Measurements from ENCODE around the gene MPV17L2. TPM values are rescaled to one million over a fixed set of nuclear protein-coding genes. Genes with fewer than 3 reads are reported as not detected.

MPV17L2 gene
- total and polyA plus RNA-seq, 2 experiments from 2014 or later, result 38.7 to 81.3 TPM

- TF ChIP-seq ZNF462 (CRISPR knock-in tag; IDR thresholded peaks at IDR 0.05) (no peak), POLR2AphosphoS5 (IDR thresholded peaks at IDR 0.05; ENCODE audit: low read depth) (no peak), JUNB (IDR thresholded peaks at IDR 0.05; ENCODE audit: unreplicated experiment) (no peak)
Measured at GRCh38 chr19:18144361-18144760, 48.7 kb upstream of the MPV17L2 start (continued).

DNA sequence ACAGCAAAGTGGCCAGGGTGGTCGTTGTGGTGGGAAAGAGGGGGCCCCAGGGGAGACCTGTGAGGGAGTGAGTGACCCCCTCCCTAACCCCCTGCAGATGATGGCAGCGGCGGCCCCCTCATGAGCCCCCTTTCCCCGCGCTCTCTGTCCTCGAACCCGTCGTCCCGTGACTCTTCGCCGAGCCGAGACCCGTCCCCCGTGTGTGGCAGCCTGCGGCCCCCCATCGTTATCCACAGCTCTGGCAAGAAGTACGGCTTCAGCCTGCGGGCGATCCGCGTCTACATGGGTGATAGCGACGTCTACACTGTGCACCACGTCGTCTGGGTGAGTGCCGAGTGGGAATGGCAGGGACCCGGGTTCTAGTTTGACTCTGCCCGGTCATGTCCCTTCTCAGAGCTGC lies 48.1 kb upstream of the MPV17L2 start:
- Histone ChIP-seq H3K27ac (ENCODE audit: low read depth) (no peak overlapping the region), H3K9me2 (ENCODE audit: insufficient read depth) (no peaks in the 10 kb centered on the region), H3K27me3 (ENCODE audit: insufficient read depth) (no peaks in the 10 kb centered on the region), H2AFZ (no peak overlapping the region), H3K79me2 (replicated peaks; ENCODE audit: insufficient read depth) (no peaks in the 10 kb centered on the region), H3K4me3 (no peak overlapping the region), H3K36me3 (ENCODE audit: insufficient read depth) (peaks cover 6% of the 10 kb centered on the region), H4K20me1 (replicated peaks; ENCODE audit: insufficient read depth) (no peaks in the 10 kb centered on the region), H3F3A (replicated peaks; ENCODE audit: low read depth) (no peaks in the 10 kb centered on the region), H3K4me1 (ENCODE audit: insufficient read depth) (no peaks in the 10 kb centered on the region), H3K4me2 (no peak overlapping the region)
- Mint-ChIP-seq H3K27ac (no peak overlapping the region), H3K27me3 (ENCODE audit: insufficient read depth, low read depth, poor library complexity) (peaks cover 2% of the 10 kb centered on the region), H3K9me3 (no peaks in the 10 kb centered on the region; the same call in 2 of the 3 replicates), H3K36me3 (ENCODE audit: low read depth) (peaks cover 35% of the 10 kb centered on the region), H3K4me1 (no peaks in the 10 kb centered on the region), H3K4me3 (no peak overlapping the region)
- DNase-seq (ENCODE audit: low spot score) (no peak), ATAC-seq (no peak)
- TF ChIP-seq ZNF114 (CRISPR knock-in tag; IDR thresholded peaks at IDR 0.05), result no peak
- no peak for TF ChIP-seq ZNF462 (CRISPR knock-in tag; IDR thresholded peaks at IDR 0.05)
- TF ChIP-seq STAT1 (IDR thresholded peaks at IDR 0.05; ENCODE audit: unreplicated experiment), result no peak
- TF ChIP-seq CREB1 (CRISPR knock-in tag; IDR thresholded peaks at IDR 0.05; ENCODE audit: low read depth), result no peak
- TF ChIP-seq POLR2AphosphoS5 (IDR thresholded peaks at IDR 0.05; ENCODE audit: low read depth), result no peak
- TF ChIP-seq NANOG (IDR thresholded peaks at IDR 0.05; ENCODE audit: borderline replicate concordance), result no peak
- TF ChIP-seq, protein P1, sequence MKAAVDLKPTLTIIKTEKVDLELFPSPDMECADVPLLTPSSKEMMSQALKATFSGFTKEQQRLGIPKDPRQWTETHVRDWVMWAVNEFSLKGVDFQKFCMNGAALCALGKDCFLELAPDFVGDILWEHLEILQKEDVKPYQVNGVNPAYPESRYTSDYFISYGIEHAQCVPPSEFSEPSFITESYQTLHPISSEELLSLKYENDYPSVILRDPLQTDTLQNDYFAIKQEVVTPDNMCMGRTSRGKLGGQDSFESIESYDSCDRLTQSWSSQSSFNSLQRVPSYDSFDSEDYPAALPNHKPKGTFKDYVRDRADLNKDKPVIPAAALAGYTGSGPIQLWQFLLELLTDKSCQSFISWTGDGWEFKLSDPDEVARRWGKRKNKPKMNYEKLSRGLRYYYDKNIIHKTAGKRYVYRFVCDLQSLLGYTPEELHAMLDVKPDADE (IDR thresholded peaks at IDR 0.05), result no peak
- no peak for TF ChIP-seq ZNF331 (CRISPR knock-in tag; IDR thresholded peaks at IDR 0.05; ENCODE audit: low read depth)

Measured in GM23338 (cell line).